ENCODE measurements around the gene TNRC6A. TPM values are rescaled to one million over a fixed set of nuclear protein-coding genes. Genes with fewer than 3 reads are reported as not detected.
A peak's percentile ranks its signal among the peaks of the same experiment; 100 is the strongest.

The TNRC6A gene
- total and polyA plus RNA-seq, 2 experiments from 2014 or later, result 93.1 to 124 TPM

- Mint-ChIP-seq H3K9me3 (no peaks in the 10 kb centered on the region), H3K27me3 (ENCODE audit: insufficient read depth, low read depth, poor library complexity) (peaks cover 4% of the 10 kb centered on the region), H3K27ac (peak overlapping the region; percentile 67), H3K4me1 (peaks cover 22% of the 10 kb centered on the region), H3K4me3 (no peak overlapping the region), H3K36me3 (ENCODE audit: low read depth) (peaks cover 35% of the 10 kb centered on the region; the same call in 2 of the 3 replicates)
- peaks cover 20% of the 10 kb centered on the region for H3K4me1 ChIP-seq (ENCODE audit: insufficient read depth)
- H3K79me2 ChIP-seq (replicated peaks; ENCODE audit: insufficient read depth), result peaks cover 100% of the 10 kb centered on the region
- H3K9me2 ChIP-seq (ENCODE audit: insufficient read depth), result no peaks in the 10 kb centered on the region
- no peak for DNase-seq (ENCODE audit: low spot score)
- H3F3A ChIP-seq (replicated peaks; ENCODE audit: low read depth), result no peaks in the 10 kb centered on the region; the same call in 1 of the 2 replicates
- H3K4me2 ChIP-seq, result no peak overlapping the region
- H3K27me3 ChIP-seq (ENCODE audit: insufficient read depth), result no peaks in the 10 kb centered on the region
- H4K20me1 ChIP-seq (replicated peaks; ENCODE audit: insufficient read depth), result peaks cover 77% of the 10 kb centered on the region
- H2AFZ ChIP-seq, result no peak overlapping the region
- H3K36me3 ChIP-seq (ENCODE audit: insufficient read depth), result peaks cover 18% of the 10 kb centered on the region
- no peak for ATAC-seq
- TF ChIP-seq ZNF331 (CRISPR knock-in tag; IDR thresholded peaks at IDR 0.05; ENCODE audit: low read depth) (no peak), ZNF114 (CRISPR knock-in tag; IDR thresholded peaks at IDR 0.05) (no peak), POLR2AphosphoS5 (IDR thresholded peaks at IDR 0.05; ENCODE audit: low read depth) (no peak), CREB1 (CRISPR knock-in tag; IDR thresholded peaks at IDR 0.05; ENCODE audit: low read depth) (no peak), NANOG (IDR thresholded peaks at IDR 0.05; ENCODE audit: borderline replicate concordance) (no peak), JUNB (IDR thresholded peaks at IDR 0.05; ENCODE audit: unreplicated experiment) (no peak), EZH2phosphoT487 (IDR thresholded peaks at IDR 0.05; ENCODE audit: unreplicated experiment) (no peak), REST (IDR thresholded peaks at IDR 0.05; ENCODE audit: unreplicated experiment) (no peak), STAT1 (IDR thresholded peaks at IDR 0.05; ENCODE audit: unreplicated experiment) (no peak), ZNF462 (CRISPR knock-in tag; IDR thresholded peaks at IDR 0.05) (no peak), EZH2 (IDR thresholded peaks at IDR 0.05; ENCODE audit: low read depth, unreplicated experiment) (no peak), CTCF (conservative IDR thresholded peaks at IDR 0.05; ENCODE audit: low read depth in 2 of 2) (no peak), ETS1 (IDR thresholded peaks at IDR 0.05) (no peak)
- H3K4me3 ChIP-seq, result no peak overlapping the region
- peak overlapping the region; percentile 67 for H3K27ac ChIP-seq (ENCODE audit: low read depth)
Measured at GRCh38 chr16:24764916-24765315, 35.5 kb downstream of the TNRC6A start.
